ENCODE measurements around the gene RAMP1.

The RAMP1 gene

DNA sequence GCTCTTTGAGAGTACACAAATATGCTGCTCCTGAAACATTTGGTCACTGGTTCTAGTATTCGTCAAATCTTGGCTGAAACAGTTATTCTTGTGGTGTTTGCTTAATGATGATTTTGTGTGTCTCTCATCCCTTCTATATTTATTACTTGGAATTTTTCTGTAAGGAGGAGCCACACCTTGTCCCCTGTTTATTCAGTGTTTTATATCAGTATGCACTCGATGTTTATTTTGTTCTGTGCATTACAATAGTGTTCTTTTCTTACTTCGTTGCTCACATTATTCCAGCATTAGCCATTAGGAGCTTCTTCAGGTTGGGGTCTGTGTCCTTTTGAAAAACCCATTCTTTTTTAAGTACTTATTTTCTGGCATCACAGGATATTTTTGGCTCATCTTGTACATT is 5.1 kb upstream of the RAMP1 start:
- no peaks in the 10 kb centered on the region for H4K20me1 ChIP-seq (ENCODE audit: insufficient read depth, low read length, poor library complexity, severe bottlenecking)
- no peak overlapping the region for H3K9ac ChIP-seq (ENCODE audit: low read depth, low read length, poor library complexity, severe bottlenecking)
- peaks cover 2% of the 10 kb centered on the region for H3K4me1 ChIP-seq (ENCODE audit: insufficient read depth, low read length, poor library complexity, severe bottlenecking)
- TF ChIP-seq, protein P1, sequence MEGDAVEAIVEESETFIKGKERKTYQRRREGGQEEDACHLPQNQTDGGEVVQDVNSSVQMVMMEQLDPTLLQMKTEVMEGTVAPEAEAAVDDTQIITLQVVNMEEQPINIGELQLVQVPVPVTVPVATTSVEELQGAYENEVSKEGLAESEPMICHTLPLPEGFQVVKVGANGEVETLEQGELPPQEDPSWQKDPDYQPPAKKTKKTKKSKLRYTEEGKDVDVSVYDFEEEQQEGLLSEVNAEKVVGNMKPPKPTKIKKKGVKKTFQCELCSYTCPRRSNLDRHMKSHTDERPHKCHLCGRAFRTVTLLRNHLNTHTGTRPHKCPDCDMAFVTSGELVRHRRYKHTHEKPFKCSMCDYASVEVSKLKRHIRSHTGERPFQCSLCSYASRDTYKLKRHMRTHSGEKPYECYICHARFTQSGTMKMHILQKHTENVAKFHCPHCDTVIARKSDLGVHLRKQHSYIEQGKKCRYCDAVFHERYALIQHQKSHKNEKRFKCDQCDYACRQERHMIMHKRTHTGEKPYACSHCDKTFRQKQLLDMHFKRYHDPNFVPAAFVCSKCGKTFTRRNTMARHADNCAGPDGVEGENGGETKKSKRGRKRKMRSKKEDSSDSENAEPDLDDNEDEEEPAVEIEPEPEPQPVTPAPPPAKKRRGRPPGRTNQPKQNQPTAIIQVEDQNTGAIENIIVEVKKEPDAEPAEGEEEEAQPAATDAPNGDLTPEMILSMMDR (conservative IDR thresholded peaks at IDR 0.05; ENCODE audit: low read length) = no peak
- TF ChIP-seq EZH2phosphoT487 (IDR thresholded peaks at IDR 0.05; ENCODE audit: borderline replicate concordance) = no peak
- no peaks in the 10 kb centered on the region for H3K9me2 ChIP-seq (replicated peaks; ENCODE audit: low read depth, low read length)
- peaks cover 1% of the 10 kb centered on the region; the same call in 1 of the 2 replicates for H3K9me3 ChIP-seq (ENCODE audit: insufficient read depth, low read depth, low read length)
- H2AFZ ChIP-seq (ENCODE audit: low read length) = no peak overlapping the region
- no peaks in the 10 kb centered on the region for H3K79me2 ChIP-seq (ENCODE audit: insufficient read depth, low read length)
- H3K4me2 ChIP-seq (ENCODE audit: low read depth, low read length, poor library complexity, severe bottlenecking) = no peak overlapping the region
- no peaks in the 10 kb centered on the region for H3K36me3 ChIP-seq (ENCODE audit: insufficient read depth, low read length)
- H3F3A ChIP-seq (ENCODE audit: low read depth) = no peaks in the 10 kb centered on the region
- H3K4me3 ChIP-seq (ENCODE audit: low read length, poor library complexity, severe bottlenecking) = no peak overlapping the region
- H3K27me3 ChIP-seq (ENCODE audit: insufficient read depth, low read length, poor library complexity, severe bottlenecking) = no peaks in the 10 kb centered on the region

DNA sequence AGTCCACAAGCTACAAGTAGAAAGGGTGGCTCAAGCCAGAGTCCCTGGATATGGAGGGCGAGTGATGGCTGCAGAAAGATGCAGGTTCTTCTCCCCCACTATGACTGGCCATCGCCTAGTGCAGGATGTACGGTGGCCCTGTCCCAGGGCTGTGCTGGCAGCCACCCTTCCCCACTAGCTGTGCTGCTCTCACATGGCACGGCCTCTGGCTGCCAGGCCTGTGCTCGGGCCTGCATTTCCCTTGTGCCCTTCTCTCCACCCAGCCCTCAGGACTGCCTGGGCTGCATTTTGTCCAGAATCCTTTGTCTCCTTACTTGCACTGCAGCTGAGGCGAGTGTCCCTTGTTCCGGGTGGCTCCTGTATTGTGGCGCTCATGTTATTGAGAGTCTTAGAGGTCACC is 1.6 kb upstream of the RAMP1 start:
- TF ChIP-seq EZH2phosphoT487 (IDR thresholded peaks at IDR 0.05; ENCODE audit: borderline replicate concordance) = no peak
- TF ChIP-seq, protein P1 (conservative IDR thresholded peaks at IDR 0.05; ENCODE audit: low read length) = no peak
- Histone ChIP-seq H3K36me3 (ENCODE audit: insufficient read depth, low read length) (no peaks in the 10 kb centered on the region), H3K4me3 (ENCODE audit: low read length, poor library complexity, severe bottlenecking) (no peak overlapping the region), H3F3A (ENCODE audit: low read depth) (no peaks in the 10 kb centered on the region), H3K27me3 (ENCODE audit: insufficient read depth, low read length, poor library complexity, severe bottlenecking) (no peaks in the 10 kb centered on the region), H4K20me1 (ENCODE audit: insufficient read depth, low read length, poor library complexity, severe bottlenecking) (no peaks in the 10 kb centered on the region), H3K79me2 (ENCODE audit: insufficient read depth, low read length) (no peaks in the 10 kb centered on the region), H3K9me3 (ENCODE audit: insufficient read depth, low read depth, low read length) (no peaks in the 10 kb centered on the region), H3K4me1 (ENCODE audit: insufficient read depth, low read length, poor library complexity, severe bottlenecking) (peaks cover 2% of the 10 kb centered on the region), H3K4me2 (ENCODE audit: low read depth, low read length, poor library complexity, severe bottlenecking) (no peak overlapping the region), H2AFZ (ENCODE audit: low read length) (no peak overlapping the region), H3K9ac (ENCODE audit: low read depth, low read length, poor library complexity, severe bottlenecking) (no peak overlapping the region), H3K9me2 (replicated peaks; ENCODE audit: low read depth, low read length) (no peaks in the 10 kb centered on the region)

DNA sequence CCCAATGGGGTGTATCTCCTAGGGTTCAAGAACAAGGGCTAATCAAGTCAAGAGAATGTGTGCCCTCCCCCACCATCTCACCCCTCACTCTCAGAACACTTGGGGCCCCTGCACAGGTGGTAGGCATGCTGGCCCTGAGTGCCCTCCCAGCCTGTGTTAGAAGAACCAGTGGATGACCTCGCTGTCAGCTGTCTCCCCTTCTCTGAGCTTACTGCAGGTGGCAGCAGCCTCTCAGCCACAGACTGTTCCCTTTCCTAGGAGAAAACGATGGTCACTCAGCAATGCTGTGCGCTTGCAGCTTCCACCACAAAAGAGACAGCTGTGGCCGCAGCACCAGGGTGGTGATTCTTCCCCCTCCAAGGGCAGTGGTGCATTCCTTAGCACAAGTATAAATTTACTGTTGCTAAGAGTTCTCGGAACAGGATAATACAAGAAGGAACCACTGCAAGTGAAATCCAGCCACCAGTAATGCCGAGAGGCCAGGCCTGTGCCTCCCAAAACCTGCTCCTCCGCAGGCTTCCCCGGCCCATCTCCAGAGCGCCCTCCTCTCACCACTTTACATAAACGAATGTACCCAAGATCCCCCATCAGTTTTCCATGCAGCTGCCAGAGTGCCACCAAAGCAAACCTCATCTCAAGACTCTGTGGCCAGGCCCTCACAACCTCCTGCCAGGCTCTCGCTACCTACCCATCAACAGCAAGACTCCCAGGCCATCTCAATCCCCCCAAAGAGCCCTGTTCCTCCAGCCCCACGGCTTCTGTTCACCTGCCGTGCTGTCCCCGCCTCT is 935 bp upstream of the RAMP1 start:
- H2AFZ ChIP-seq (ENCODE audit: low read length) = no peak overlapping the region
- no peaks in the 10 kb centered on the region for H3F3A ChIP-seq (ENCODE audit: low read depth)
- no peaks in the 10 kb centered on the region for H4K20me1 ChIP-seq (ENCODE audit: insufficient read depth, low read length, poor library complexity, severe bottlenecking)
- no peaks in the 10 kb centered on the region for H3K9me3 ChIP-seq (ENCODE audit: insufficient read depth, low read depth, low read length)
- no peaks in the 10 kb centered on the region for H3K36me3 ChIP-seq (ENCODE audit: insufficient read depth, low read length)
- no peak overlapping the region for H3K9ac ChIP-seq (ENCODE audit: low read depth, low read length, poor library complexity, severe bottlenecking)
- no peak for TF ChIP-seq EZH2phosphoT487 (IDR thresholded peaks at IDR 0.05; ENCODE audit: borderline replicate concordance)
- TF ChIP-seq, protein P1 (conservative IDR thresholded peaks at IDR 0.05; ENCODE audit: low read length) = peak; percentile 85
- H3K4me1 ChIP-seq (ENCODE audit: insufficient read depth, low read length, poor library complexity, severe bottlenecking) = peaks cover 2% of the 10 kb centered on the region
- H3K4me3 ChIP-seq (ENCODE audit: low read length, poor library complexity, severe bottlenecking) = no peak overlapping the region
- H3K27me3 ChIP-seq (ENCODE audit: insufficient read depth, low read length, poor library complexity, severe bottlenecking) = no peaks in the 10 kb centered on the region
- no peaks in the 10 kb centered on the region for H3K9me2 ChIP-seq (replicated peaks; ENCODE audit: low read depth, low read length)
- H3K4me2 ChIP-seq (ENCODE audit: low read depth, low read length, poor library complexity, severe bottlenecking) = no peak overlapping the region
- H3K79me2 ChIP-seq (ENCODE audit: insufficient read depth, low read length) = no peaks in the 10 kb centered on the region
